LNCaP clone FGC (cell line): ENCODE results near the gene RASGRP4.
"Not testable (repeated sequence)": the region's sequence is repeated elsewhere in the genome, so short reads cannot be mapped to it uniquely, and the experiment has no call there.

ENCODE experiments used
- DNase-seq: peaks from one replicate; pipeline ENCODE4 v3.0.0-alpha.2; 2011; ENCODE audit warnings: low read depth
- H3K4me3 ChIP-seq: 2 replicates; pipeline ENCODE4 v1.5.1; 2011; ENCODE audit warnings: mild to moderate bottlenecking, low read depth, low read length, control low read depth
- CTCF ChIP-seq: IDR thresholded peaks from 2 replicates; pipeline ENCODE4 v1.5.1; 2012; ENCODE audit warnings: mild to moderate bottlenecking; ENCODE audit not compliant: control insufficient read depth, insufficient read depth; ENCODE audit errors: extremely low read depth

The RASGRP4 gene

DNA sequence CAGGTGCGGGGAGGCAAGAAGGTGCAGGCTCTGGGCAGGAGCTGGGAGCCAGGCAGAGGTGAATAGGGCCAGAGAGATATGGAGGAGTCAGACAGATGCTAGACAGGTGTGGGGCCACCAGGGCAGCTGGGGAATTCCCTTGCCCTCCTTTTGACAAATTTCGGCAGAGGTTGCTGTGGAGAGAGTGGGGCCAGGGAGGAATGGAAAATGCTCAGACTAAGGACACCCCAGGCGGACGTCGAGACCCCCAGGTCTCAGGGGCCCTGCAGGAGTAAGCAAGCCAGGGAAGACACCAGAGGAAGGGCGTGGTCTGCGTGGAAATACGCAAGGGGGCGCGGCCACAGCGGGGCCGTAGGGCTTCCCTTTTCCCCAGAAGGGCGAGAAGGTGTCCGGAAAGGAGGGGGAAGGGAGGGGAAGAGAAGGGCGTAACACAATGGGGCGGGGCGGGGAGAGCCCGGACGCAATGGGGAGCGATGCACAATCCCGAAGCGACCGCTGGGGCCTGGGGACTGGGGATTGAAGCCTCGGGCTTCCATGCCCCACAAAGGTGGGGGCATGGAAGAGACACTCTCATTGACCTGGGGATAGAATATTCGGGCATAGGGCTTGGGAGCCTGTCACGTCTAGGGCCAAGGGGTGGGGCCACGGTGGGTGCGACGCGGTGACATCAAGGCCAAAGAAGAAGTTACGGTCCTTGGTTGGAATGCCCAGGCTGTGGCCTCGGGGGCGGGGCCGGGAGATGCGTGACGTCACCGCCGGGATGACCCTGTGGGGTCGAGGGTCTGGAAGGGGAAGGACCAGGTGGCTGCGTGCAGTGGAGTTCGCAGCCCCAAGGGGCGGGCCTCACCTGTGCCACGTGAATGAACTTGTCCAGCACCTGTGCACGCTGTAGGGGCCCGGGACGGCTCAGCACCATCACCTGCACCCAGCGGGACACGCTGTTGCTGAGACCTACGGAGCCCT, 8.2 kb downstream of the RASGRP4 start:
- TF ChIP-seq CTCF, result no peak
- no peak overlapping the region for H3K4me3 ChIP-seq
- DNase-seq, result no peak

DNA sequence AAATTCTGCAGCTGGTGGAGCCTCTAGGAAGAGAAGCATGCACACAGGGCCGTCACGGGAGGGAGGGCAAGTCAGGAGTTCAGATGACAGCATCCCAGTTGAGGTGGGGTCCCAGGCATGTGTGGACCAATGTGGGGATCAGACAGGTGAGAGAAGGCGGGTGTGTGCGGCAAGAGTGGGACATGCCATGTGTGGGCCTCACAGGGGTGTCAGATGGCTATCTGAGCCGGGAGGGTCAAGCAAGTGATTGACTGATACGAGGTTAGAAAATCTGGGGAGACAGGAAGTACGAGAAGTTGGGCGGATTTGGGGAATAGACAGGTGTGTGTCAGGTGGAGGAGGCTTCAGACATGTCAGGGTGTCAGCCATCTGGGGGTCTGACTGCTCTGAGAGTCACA, 8.9 kb downstream of the RASGRP4 start:
- H3K4me3 ChIP-seq, result no peak overlapping the region
- no peak for DNase-seq
- TF ChIP-seq CTCF, result no peak

- TF ChIP-seq CTCF, result no peak
- H3K4me3 ChIP-seq, result no peak overlapping the region
- DNase-seq, result no peak
These were observed 12.6 kb downstream of the RASGRP4 start for GRCh38 chr19:38413416-38413815.

- H3K4me3 ChIP-seq, result no peak overlapping the region
- no peak for TF ChIP-seq CTCF
- no peak for DNase-seq
These were observed 13.1 kb downstream of the RASGRP4 start for GRCh38 chr19:38412961-38413360.

GRCh38 chr19:38412491-38412890, 13.5 kb downstream of the RASGRP4 start:
- no peak for DNase-seq
- no peak for TF ChIP-seq CTCF
- no peak overlapping the region for H3K4me3 ChIP-seq

GRCh38 chr19:38411898-38412297, 14.1 kb downstream of the RASGRP4 start:
- not testable (repeated sequence) for H3K4me3 ChIP-seq, DNase-seq

GRCh38 chr19:38411041-38411712, 14.8 kb downstream of the RASGRP4 start:
- DNase-seq, result no peak
- no peak for TF ChIP-seq CTCF
- H3K4me3 ChIP-seq, result no peak overlapping the region

- not testable (repeated sequence) for DNase-seq, H3K4me3 ChIP-seq
These were observed 15.6 kb downstream of the RASGRP4 start for GRCh38 chr19:38410407-38410806.
